CMK (cell line): ENCODE measurements around the gene ASB1.

Source experiments
- DNase-seq: peaks from one replicate; pipeline ENCODE4 v3.0.0-alpha.2; 2010; ENCODE audit warnings: low read depth

ASB1 gene

GRCh38 chr2:238494573-238494961 is 67.8 kb downstream of the ASB1 start:
- DNase-seq: no peak

GRCh38 chr2:238495422-238495821 is 68.7 kb downstream of the ASB1 start:
- no peak for DNase-seq

GRCh38 chr2:238496756-238497609 is 70.3 kb downstream of the ASB1 start:
- DNase-seq: no peak

- no peak for DNase-seq
Measured at GRCh38 chr2:238497610-238498005, 70.9 kb downstream of the ASB1 start.

- no peak for DNase-seq
Measured at GRCh38 chr2:238498188-238498587, 71.5 kb downstream of the ASB1 start.

DNA sequence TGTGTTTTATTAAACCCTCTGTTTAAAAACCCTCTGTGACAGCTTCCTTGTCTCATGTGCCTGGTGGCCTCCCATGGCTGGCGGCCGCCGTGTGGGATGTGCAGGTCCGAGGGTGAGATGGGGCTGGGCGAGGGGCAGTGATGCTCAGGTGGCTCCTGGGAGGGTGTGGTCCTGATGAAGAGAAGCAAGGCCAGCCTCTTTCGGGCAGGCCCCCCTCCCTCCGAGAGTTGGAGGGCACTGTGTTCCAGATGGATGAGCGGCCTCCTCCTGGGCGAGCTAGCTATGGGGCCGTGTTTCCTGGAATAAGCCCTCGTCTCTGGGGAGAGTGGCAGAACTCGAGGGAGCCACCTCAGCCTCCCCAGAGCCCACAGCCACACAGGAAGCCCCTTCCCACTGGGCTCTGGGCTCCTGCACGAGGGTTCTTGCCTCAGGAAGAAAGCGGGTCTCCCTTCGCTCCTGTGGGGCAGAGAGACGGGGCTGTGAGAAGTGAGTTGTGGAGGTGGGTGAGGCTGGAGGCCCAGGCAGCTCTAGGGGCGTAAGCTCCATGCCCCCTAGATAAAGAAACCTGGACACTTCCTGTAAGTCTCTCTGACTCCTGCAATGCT is 72.1 kb downstream of the ASB1 start:
- no peak for DNase-seq

DNA sequence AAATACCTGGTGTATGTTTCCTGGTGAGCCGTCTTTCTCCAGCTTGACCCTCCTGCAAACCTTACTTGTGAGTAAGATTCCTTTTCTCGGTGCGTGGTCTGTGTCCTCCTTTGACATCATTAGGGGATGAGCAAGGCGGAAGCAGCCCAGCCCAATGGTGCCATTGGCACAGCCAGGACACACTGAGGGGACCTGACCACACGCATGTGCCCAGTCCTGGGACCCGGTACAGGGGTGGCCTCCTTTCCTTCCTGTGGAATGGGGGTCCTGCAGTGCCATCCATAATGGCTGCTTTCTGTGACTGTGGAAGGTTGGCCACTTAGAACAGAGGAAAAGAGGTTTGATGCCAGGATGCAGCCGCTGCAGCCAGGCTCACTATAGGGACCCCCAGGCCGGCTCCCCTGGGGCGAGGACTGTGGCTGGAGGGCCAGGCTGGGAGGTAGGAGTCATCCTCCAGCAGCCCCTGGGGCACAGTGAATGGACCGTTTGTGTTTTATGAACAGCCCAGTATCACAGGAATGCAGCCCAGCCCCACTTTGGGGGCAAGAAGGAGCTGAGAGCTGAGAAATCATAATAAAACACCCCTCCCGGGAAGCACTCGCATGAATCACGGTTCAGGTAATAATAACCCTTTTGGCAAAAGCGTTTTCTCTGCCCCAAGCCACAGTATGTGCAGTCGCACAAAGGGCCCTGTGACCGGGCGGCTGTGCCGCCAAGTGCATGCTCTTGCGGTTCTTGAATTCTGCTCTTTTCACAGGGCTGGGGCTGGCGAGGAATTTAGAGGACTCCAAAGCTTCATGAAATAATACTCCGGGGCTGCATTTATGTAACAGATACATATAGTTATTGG is 73.2 kb downstream of the ASB1 start:
- DNase-seq: no peak

GRCh38 chr2:238501311-238501710 is 74.6 kb downstream of the ASB1 start:
- DNase-seq: no peak
